T-helper 2 cell treated with Interferon-gamma antibody and Interleukin-4, amounts not matched to agents 100 ng/mL and 5 ng/mL, for 36 hours (primary cell): Measurements from ENCODE around the gene GGA3. TPM values are rescaled to one million over a fixed set of nuclear protein-coding genes. Genes with fewer than 3 reads are reported as not detected.
"Not testable (repeated sequence)": the region's sequence is repeated elsewhere in the genome, so short reads cannot be mapped to it uniquely, and the experiment has no call there.

Experiments
- intact Hi-C: fragments of 100-400 bp; cut with micrococcal nuclease; formaldehyde crosslinking; loops from one replicate; pipeline ENCODE4 v1.15.1; 2023
- total RNA-seq: library from RNA; stranded (reverse); gene quantifications from 2 replicates; pipeline ENCODE4 v1.2.3, GENCODE V29; 2022

GGA3 gene
- total RNA-seq, 1 donor from 2014 or later, result 70.6 TPM

- intact Hi-C loops, result no loop called here
Observed at GRCh38 chr17:75228847-75229246, 32.6 kb downstream of the GGA3 start.

DNA sequence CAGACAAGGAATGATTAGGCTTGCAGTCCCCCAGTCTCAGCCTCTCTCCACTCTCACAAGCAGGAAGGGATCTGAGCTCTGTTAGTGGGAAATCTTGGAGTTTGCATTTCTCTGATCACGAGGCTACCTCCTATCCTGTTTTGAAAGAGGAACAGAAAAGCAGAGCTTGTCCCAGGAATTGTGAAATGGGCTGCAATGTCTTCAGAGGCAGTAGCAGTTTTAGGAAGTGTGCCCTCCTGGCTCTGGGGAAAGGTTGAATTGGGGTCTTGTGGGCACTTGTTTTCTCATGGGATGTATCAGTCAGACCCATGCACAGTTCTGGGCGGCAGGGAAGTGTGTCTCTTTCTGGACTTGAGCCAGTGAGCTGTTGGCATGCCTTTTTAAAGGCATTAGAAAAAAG is 33.1 kb downstream of the GGA3 start:
- intact Hi-C loops, result no loop called here

DNA sequence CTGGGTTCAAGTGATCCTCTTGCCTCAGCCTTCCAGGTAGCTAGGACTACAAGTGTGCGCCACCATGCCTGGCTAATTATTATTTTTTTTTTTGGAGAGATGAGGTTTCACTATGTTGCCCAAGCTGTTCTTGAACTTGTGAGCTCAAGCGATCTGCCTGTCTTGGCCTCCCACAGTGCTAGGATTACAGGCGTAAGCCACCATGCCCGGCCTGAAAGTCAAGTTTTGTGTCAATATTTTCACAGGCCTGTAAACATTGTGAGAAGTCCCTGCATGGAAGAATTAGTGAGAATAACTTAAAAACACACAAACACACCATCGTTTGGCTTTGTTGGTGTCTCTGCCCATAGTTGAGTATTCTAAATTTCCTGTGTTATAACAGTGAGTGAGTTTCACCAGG is 33.7 kb downstream of the GGA3 start:
- intact Hi-C loops, result no loop called here

DNA sequence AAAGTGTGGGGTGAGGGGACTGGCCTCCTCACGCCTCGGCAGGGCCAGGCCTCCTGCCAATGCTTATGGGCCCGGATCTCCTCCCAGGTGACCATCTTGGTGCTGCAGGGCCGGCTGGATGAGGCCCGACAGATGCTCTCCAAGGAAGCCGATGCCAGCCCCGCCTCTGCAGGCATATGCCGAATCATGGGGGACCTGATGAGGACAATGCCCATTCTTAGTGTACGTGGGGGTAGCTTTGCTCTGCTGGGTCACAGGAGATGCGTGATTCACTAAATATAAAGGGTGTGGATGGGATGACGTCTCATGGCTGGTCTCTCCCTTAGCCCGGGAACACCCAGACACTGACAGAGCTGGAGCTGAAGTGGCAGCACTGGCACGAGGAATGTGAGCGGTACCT is 36.4 kb downstream of the GGA3 start:
- intact Hi-C loops, result no loop called here

- intact Hi-C loops, result no loop called here
Observed at GRCh38 chr17:75219815-75220214, 41.6 kb downstream of the GGA3 start.

DNA sequence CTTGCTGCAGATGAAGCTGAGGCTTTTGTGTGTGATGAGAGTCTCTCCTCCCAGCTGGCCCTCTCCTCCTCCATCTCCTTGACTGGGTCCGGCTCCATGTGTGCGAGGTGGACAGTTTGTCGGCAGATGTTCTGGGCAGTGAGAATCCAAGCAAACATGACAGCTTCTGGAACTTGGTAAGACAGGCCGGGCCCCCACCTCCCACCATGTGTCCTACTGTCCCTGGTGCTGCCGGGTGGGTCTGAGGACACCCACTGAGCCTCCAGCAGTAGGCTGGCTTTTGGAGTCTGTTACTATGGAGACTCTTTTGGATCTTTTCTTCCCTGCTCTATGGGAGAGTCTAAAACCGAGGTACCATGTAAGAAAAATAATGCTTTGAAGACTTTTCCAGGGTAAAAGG is 43.3 kb downstream of the GGA3 start:
- intact Hi-C loops, result no loop called here

DNA sequence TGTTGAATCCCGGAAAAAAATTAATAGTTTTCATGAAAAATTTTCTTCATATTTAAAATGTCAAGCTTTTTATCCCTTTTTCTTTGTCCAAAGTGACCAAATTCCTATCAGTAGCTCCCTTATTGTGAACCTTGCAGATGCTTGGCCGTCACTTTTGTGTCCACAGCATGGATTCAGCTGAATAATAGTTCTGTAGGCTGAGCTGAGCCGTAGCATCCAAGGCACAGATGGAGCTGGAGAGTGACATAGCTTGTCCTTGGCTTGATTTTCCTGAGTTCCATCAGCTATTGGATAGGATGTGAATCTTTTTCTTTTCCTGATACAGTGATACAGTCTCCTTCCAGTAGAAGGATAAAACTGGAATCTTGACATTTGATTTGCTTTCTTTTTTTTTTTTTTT is 52.3 kb downstream of the GGA3 start:
- intact Hi-C loops, result no loop called here

- intact Hi-C loops, result no loop called here
Observed at GRCh38 chr17:75208161-75208560, 53.2 kb downstream of the GGA3 start.

DNA sequence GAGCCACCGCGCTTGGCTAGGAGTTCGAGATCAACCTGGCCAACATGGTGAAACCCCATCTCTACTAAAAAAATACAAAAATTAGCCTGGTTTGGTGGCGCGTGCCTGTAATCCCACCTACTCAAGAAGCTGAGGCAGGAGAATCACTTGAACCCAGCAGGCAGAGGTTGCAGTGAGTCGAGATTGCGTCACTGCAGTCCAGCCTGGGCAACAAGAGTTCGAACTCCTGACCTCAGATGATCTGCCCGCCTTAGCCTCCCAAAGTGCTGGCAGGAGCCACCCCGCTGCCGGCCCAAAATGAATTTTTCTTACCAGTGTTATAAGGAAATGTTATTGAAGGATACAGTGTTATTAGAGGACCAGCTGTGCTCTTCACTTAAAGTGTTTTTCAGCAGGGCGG is 53.6 kb downstream of the GGA3 start:
- intact Hi-C loops, result no loop called here

- intact Hi-C loops, result not testable (repeated sequence)
Observed at GRCh38 chr17:75207050-75207407, 54.4 kb downstream of the GGA3 start.

DNA sequence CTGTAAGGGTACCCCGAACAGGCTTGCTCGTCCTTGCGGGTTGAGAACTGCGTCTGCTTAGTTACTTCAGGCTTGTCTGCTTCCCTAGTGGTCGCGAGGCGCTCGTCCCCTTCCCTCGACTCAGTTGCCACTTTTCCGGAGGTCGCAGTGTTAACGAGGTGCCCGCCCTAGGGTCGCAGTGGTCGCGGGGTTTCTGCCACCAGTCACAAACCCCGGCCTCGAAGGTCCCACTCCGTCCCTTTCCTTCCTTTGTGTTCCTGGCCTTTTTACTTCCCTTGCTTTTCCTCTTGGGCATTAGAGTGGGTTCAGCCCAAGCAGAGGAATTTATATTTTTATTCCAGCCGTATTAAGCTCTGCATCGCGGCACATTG is 55.6 kb downstream of the GGA3 start:
- intact Hi-C loops, result loop anchor here (1.0 kb wide), 4 partner anchors 22 to 207 kb away; partner anchors contain the start of genes GGA3, JPT1 and MRPS7

- intact Hi-C loops, result loop anchor here (1.0 kb wide), 4 partner anchors 22 to 207 kb away; partner anchors contain the start of genes GGA3, JPT1 and MRPS7
Observed at GRCh38 chr17:75205037-75205792, 56.2 kb downstream of the GGA3 start, which contains the start of gene NUP85. Gene NUP85, plus strand, starts transcription at chr17:75205679. Its CDS starts 83 bp downstream, at chr17:75205762.

GRCh38 chr17:75199886-75200618 is 61.4 kb downstream of the GGA3 start:
- intact Hi-C loops, result loop anchor here (2.0 to 5.0 kb wide), 2 partner anchors 29 to 68 kb away; partner anchors contain the start of gene NT5C

GRCh38 chr17:75194879-75195278 is 66.5 kb downstream of the GGA3 start:
- intact Hi-C loops, result no loop called here

- intact Hi-C loops, result no loop called here
Observed at GRCh38 chr17:75191584-75191983, 69.8 kb downstream of the GGA3 start.

DNA sequence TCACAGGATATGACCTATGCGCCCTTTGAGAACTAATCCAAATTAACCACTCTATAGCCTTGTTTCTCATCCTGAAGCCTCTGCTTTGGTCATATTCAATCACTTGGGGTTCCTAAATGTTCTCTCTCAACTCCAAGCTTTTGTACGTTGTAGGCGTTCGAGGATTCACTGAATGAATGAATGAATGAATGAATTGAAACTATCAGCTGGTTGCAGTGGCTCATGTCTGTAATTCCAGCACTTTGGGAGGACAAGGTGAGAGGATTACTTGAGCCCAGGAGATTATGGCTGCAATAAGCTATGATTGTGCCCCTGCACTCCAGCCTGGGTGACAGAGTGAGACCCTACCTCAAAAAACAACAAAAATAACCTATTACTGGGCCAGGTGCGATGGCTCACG is 72.8 kb downstream of the GGA3 start:
- intact Hi-C loops, result no loop called here

Other genes with a start within 250 kb of the GGA3 start
- 52.9 and 55.5 TPM in 2 replicates for gene MRPL58, start 248.9 kb downstream of the GGA3 start, total RNA-seq
- gene ATP5PD, start 214.6 kb downstream of the GGA3 start, total RNA-seq, result 203 and 208 TPM in 2 replicates
- gene KCTD2, start 214.4 kb downstream of the GGA3 start, total RNA-seq, result 17.2 and 17.5 TPM in 2 replicates
- gene SLC16A5, start 173.7 kb downstream of the GGA3 start, total RNA-seq, result 6.3 and 8.7 TPM in 2 replicates
- gene ARMC7, start 151.6 kb downstream of the GGA3 start, total RNA-seq, result 15.7 and 16.3 TPM in 2 replicates
- gene NT5C, start 129.9 kb downstream of the GGA3 start, total RNA-seq, result 55.2 and 61.0 TPM in 2 replicates
- gene JPT1, start 107.1 kb downstream of the GGA3 start, total RNA-seq, result 252 and 259 TPM in 2 replicates
- gene SUMO2, start 78.6 kb downstream of the GGA3 start, total RNA-seq, result 545 and 551 TPM in 2 replicates
- gene NUP85, start 55.9 kb downstream of the GGA3 start, total RNA-seq, result 114 and 118 TPM in 2 replicates
- gene MRPS7, start 273 bp upstream of the GGA3 start, total RNA-seq, result 66.4 and 72.0 TPM in 2 replicates
- 41.6 and 43.0 TPM in 2 replicates for gene MIF4GD, start 9.6 kb upstream of the GGA3 start, total RNA-seq
- gene SLC25A19, start 27.8 kb upstream of the GGA3 start, total RNA-seq, result 45.8 and 47.6 TPM in 2 replicates
- gene GRB2, start 144.1 kb upstream of the GGA3 start, total RNA-seq, result 163 and 173 TPM in 2 replicates
- 72.9 and 73.3 TPM in 2 replicates for gene TMEM94, start 195.0 kb upstream of the GGA3 start, total RNA-seq